Activated naive CD4-positive, alpha-beta T cell treated with anti-CD3 and anti-CD28 coated beads, Interleukin-2, amount 10 ng/mL, durations not matched to agents 7 days and 5 days (primary cell): ENCODE measurements around the gene PPP1CC.
"Not testable (repeated sequence)": the region's sequence is repeated elsewhere in the genome, so short reads cannot be mapped to it uniquely, and the experiment has no call there.

Experiments
- CTCF ChIA-PET: fragments of 350-600 bp; sonication (Branson Sonifier 250); formaldehyde crosslinking; loops from one replicate; lab custom pipeline; 2021; ENCODE audit warnings: antibody characterized with exemption; lab: Charles Lee
- DNase-seq: peaks from one replicate; pipeline ENCODE4 v3.0.0-alpha.2; 2020
- H3K27ac Mint-ChIP-seq: one replicate; pipeline ENCODE4 v1.8.0; 2021; ENCODE audit warnings: mild to moderate bottlenecking, moderate library complexity, mixed read lengths
- H3K27me3 Mint-ChIP-seq: one replicate; pipeline ENCODE4 v1.8.0; 2021; ENCODE audit warnings: mild to moderate bottlenecking, mixed read lengths
- H3K36me3 Mint-ChIP-seq: one replicate; pipeline ENCODE4 v1.8.0; 2021; ENCODE audit warnings: mixed read lengths
- H3K4me1 Mint-ChIP-seq: one replicate; pipeline ENCODE4 v1.8.0; 2021; ENCODE audit warnings: mixed read lengths
- H3K4me3 Mint-ChIP-seq: one replicate; pipeline ENCODE4 v1.8.0; 2021; ENCODE audit warnings: mild to moderate bottlenecking, moderate library complexity, mixed read lengths
- H3K9me3 Mint-ChIP-seq: one replicate; pipeline ENCODE4 v1.8.0; 2021; ENCODE audit warnings: mixed read lengths

PPP1CC gene

GRCh38 chr12:110766311-110767154, 23.8 kb upstream of the PPP1CC start:
- CTCF ChIA-PET = interaction anchor here (1.4 kb wide), 1 partner anchor 56 kb away, joined by 3 read pairs; no protein-coding TSS in a partner anchor
- Mint-ChIP-seq H3K9me3 (peaks cover 7% of the 10 kb centered on the region), H3K36me3 (peaks cover 3% of the 10 kb centered on the region), H3K27ac (no peak overlapping the region), H3K27me3 (peaks cover 8% of the 10 kb centered on the region), H3K4me3 (no peak overlapping the region), H3K4me1 (peaks cover 5% of the 10 kb centered on the region)
- no peak for DNase-seq

GRCh38 chr12:110765572-110765971, 22.9 kb upstream of the PPP1CC start:
- not testable (repeated sequence) for H3K36me3 Mint-ChIP-seq, DNase-seq, H3K27me3 Mint-ChIP-seq, H3K27ac Mint-ChIP-seq, H3K9me3 Mint-ChIP-seq, H3K4me1 Mint-ChIP-seq, H3K4me3 Mint-ChIP-seq
- CTCF ChIA-PET = interaction anchor here (1.4 kb wide), 1 partner anchor 57 kb away, joined by 3 read pairs; no protein-coding TSS in a partner anchor

GRCh38 chr12:110765111-110765510, 22.4 kb upstream of the PPP1CC start:
- H3K36me3 Mint-ChIP-seq = no peaks in the 10 kb centered on the region
- H3K4me3 Mint-ChIP-seq = no peak overlapping the region
- CTCF ChIA-PET = no interaction called here
- peaks cover 10% of the 10 kb centered on the region for H3K27me3 Mint-ChIP-seq
- no peak for DNase-seq
- peaks cover 5% of the 10 kb centered on the region for H3K9me3 Mint-ChIP-seq
- peaks cover 2% of the 10 kb centered on the region for H3K4me1 Mint-ChIP-seq
- H3K27ac Mint-ChIP-seq = no peak overlapping the region

- Mint-ChIP-seq H3K36me3 (no peaks in the 10 kb centered on the region), H3K4me3 (no peak overlapping the region), H3K4me1 (peaks cover 2% of the 10 kb centered on the region), H3K27me3 (peaks cover 12% of the 10 kb centered on the region), H3K9me3 (no peaks in the 10 kb centered on the region), H3K27ac (no peak overlapping the region)
- DNase-seq = no peak
- CTCF ChIA-PET = no interaction called here
These were observed 20.9 kb upstream of the PPP1CC start for GRCh38 chr12:110763583-110763982.

GRCh38 chr12:110762891-110763290, 20.2 kb upstream of the PPP1CC start:
- peak overlapping the region; percentile 60 for H3K27ac Mint-ChIP-seq
- no peak for DNase-seq
- CTCF ChIA-PET = no interaction called here

GRCh38 chr12:110760204-110760609, 17.5 kb upstream of the PPP1CC start:
- CTCF ChIA-PET = interaction anchor here (1.4 kb wide), 1 partner anchor 13 kb away, joined by 4 read pairs; no protein-coding TSS in a partner anchor
- DNase-seq = no peak
- H3K27ac Mint-ChIP-seq = peak overlapping the region; percentile 39

More at GRCh38 chr12:110762891-110763290, 20.2 kb upstream of the PPP1CC start:
- peaks cover 2% of the 10 kb centered on the region for H3K4me1 Mint-ChIP-seq
- H3K4me3 Mint-ChIP-seq = no peak overlapping the region
- peaks cover 12% of the 10 kb centered on the region for H3K27me3 Mint-ChIP-seq
- no peaks in the 10 kb centered on the region for H3K9me3 Mint-ChIP-seq
- no peaks in the 10 kb centered on the region for H3K36me3 Mint-ChIP-seq

GRCh38 chr12:110758922-110759321, 16.2 kb upstream of the PPP1CC start:
- Mint-ChIP-seq H3K27ac (no peak overlapping the region), H3K9me3 (no peaks in the 10 kb centered on the region), H3K36me3 (no peaks in the 10 kb centered on the region), H3K4me3 (no peak overlapping the region), H3K27me3 (peaks cover 12% of the 10 kb centered on the region), H3K4me1 (no peaks in the 10 kb centered on the region)
- CTCF ChIA-PET = no interaction called here
- DNase-seq = no peak

More at GRCh38 chr12:110760204-110760609, 17.5 kb upstream of the PPP1CC start:
- H3K4me1 Mint-ChIP-seq = no peaks in the 10 kb centered on the region
- no peaks in the 10 kb centered on the region for H3K9me3 Mint-ChIP-seq
- no peaks in the 10 kb centered on the region for H3K36me3 Mint-ChIP-seq
- no peak overlapping the region for H3K4me3 Mint-ChIP-seq
- peaks cover 16% of the 10 kb centered on the region for H3K27me3 Mint-ChIP-seq

GRCh38 chr12:110756611-110757010, 13.9 kb upstream of the PPP1CC start:
- CTCF ChIA-PET = no interaction called here
- no peak for DNase-seq
- Mint-ChIP-seq H3K27ac (no peak overlapping the region), H3K4me1 (no peaks in the 10 kb centered on the region), H3K36me3 (no peaks in the 10 kb centered on the region), H3K27me3 (peaks cover 9% of the 10 kb centered on the region), H3K4me3 (no peak overlapping the region), H3K9me3 (no peaks in the 10 kb centered on the region)

- Mint-ChIP-seq H3K27me3 (peaks cover 5% of the 10 kb centered on the region), H3K9me3 (no peaks in the 10 kb centered on the region), H3K4me1 (no peaks in the 10 kb centered on the region), H3K27ac (no peak overlapping the region), H3K36me3 (no peaks in the 10 kb centered on the region), H3K4me3 (no peak overlapping the region)
- no peak for DNase-seq
- CTCF ChIA-PET = interaction anchor here (1.6 kb wide), 1 partner anchor 15 kb away, joined by 5 read pairs; no protein-coding TSS in a partner anchor
These were observed 11.6 kb upstream of the PPP1CC start for GRCh38 chr12:110754101-110754793.

- no peak overlapping the region for H3K4me3 Mint-ChIP-seq
- peaks cover 5% of the 10 kb centered on the region for H3K27me3 Mint-ChIP-seq
- no peaks in the 10 kb centered on the region for H3K36me3 Mint-ChIP-seq
- no peaks in the 10 kb centered on the region for H3K9me3 Mint-ChIP-seq
- no peak overlapping the region for H3K27ac Mint-ChIP-seq
- DNase-seq = no peak
- no peaks in the 10 kb centered on the region for H3K4me1 Mint-ChIP-seq
- CTCF ChIA-PET = no interaction called here
These were observed 8.2 kb upstream of the PPP1CC start for GRCh38 chr12:110750784-110751461.

GRCh38 chr12:110746550-110746949, 3.9 kb upstream of the PPP1CC start:
- Mint-ChIP-seq H3K4me3 (no peak overlapping the region), H3K27me3 (peaks cover 6% of the 10 kb centered on the region), H3K9me3 (no peaks in the 10 kb centered on the region), H3K36me3 (peaks cover 6% of the 10 kb centered on the region), H3K27ac (no peak overlapping the region), H3K4me1 (peaks cover 13% of the 10 kb centered on the region)
- CTCF ChIA-PET = no interaction called here
- DNase-seq = no peak

GRCh38 chr12:110745542-110746284, 3.0 kb upstream of the PPP1CC start:
- Mint-ChIP-seq H3K36me3 (peaks cover 11% of the 10 kb centered on the region), H3K4me1 (peaks cover 15% of the 10 kb centered on the region), H3K9me3 (no peaks in the 10 kb centered on the region), H3K4me3 (no peak overlapping the region), H3K27me3 (peaks cover 6% of the 10 kb centered on the region), H3K27ac (no peak overlapping the region)
- no peak for DNase-seq
- CTCF ChIA-PET = no interaction called here

- H3K27ac Mint-ChIP-seq = no peak overlapping the region
- CTCF ChIA-PET = no interaction called here
- no peaks in the 10 kb centered on the region for H3K9me3 Mint-ChIP-seq
- H3K4me1 Mint-ChIP-seq = peaks cover 24% of the 10 kb centered on the region
- no peak overlapping the region for H3K4me3 Mint-ChIP-seq
- H3K27me3 Mint-ChIP-seq = peaks cover 6% of the 10 kb centered on the region
- no peak for DNase-seq
- peaks cover 16% of the 10 kb centered on the region for H3K36me3 Mint-ChIP-seq
These were observed 2.0 kb upstream of the PPP1CC start for GRCh38 chr12:110744601-110745264.
